ENCODE measurements around the gene TXNL4B.
A peak's percentile ranks its signal among the peaks of the same experiment; 100 is the strongest.

TXNL4B gene

DNA sequence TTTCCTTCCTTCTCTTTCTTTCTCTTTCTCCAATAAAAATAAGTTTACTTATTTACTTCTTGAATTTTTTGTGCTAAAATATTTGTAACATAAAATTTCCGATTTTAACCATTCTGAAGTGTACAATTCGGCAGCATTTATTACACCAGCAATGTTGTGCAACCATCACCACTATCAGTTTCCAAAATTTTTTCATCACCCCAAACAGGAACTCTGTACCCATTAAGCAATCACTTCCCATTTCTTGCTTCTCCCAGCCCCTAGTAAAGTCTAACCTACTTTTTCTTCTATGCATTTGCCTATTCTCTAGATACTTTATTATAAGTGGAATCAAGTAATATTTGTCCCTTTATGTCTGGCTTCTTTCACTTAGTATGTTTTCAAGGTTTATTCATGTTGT is 41.6 kb downstream of the TXNL4B start:
- no peak overlapping the region for H3K4me3 ChIP-seq (ENCODE audit: control insufficient read depth in 1 of 7, extremely low read depth in 1 of 7, insufficient read depth in 4 of 7, low read depth in 2 of 7, low read length in 6 of 7)
- H3K27ac ChIP-seq (ENCODE audit: insufficient read depth in 1 of 2, low read depth in 1 of 2, low read length in 2 of 2, poor library complexity in 1 of 2, severe bottlenecking in 2 of 2) = no peak overlapping the region
- WGBS (ENCODE audit: insufficient coverage) = 25% methylated on average over 1 of the region's 2 CpGs
- peak in 2 of 3 donors; percentile 9 to 21 for DNase-seq
- peaks cover 3 to 14% (median 6%) of the 10 kb centered on the region in 5 experiments for H3K9me3 ChIP-seq (ENCODE audit: control extremely low read depth in 1 of 5, control insufficient read depth in 4 of 5, insufficient read depth in 2 of 5, low read depth in 1 of 5, low read length in 4 of 5)
- ChIA-PET CTCF (no interaction called here), POLR2A (no interaction called here)
- H3K4me1 ChIP-seq (ENCODE audit: control extremely low read depth in 1 of 4, control insufficient read depth in 4 of 4, insufficient read depth in 4 of 4, low read length in 3 of 4) = peaks cover 0 to 22% (median 5%) of the 10 kb centered on the region in 4 experiments
- no peaks in the 10 kb centered on the region for H3K36me3 ChIP-seq (ENCODE audit: control insufficient read depth in 4 of 4, insufficient read depth in 4 of 4, low read length in 3 of 4)
- H3K27me3 ChIP-seq (replicated peaks in 2 of 5; ENCODE audit: control insufficient read depth in 4 of 5, insufficient read depth in 5 of 5, low read length in 4 of 5) = no peaks in the 10 kb centered on the region

DNA sequence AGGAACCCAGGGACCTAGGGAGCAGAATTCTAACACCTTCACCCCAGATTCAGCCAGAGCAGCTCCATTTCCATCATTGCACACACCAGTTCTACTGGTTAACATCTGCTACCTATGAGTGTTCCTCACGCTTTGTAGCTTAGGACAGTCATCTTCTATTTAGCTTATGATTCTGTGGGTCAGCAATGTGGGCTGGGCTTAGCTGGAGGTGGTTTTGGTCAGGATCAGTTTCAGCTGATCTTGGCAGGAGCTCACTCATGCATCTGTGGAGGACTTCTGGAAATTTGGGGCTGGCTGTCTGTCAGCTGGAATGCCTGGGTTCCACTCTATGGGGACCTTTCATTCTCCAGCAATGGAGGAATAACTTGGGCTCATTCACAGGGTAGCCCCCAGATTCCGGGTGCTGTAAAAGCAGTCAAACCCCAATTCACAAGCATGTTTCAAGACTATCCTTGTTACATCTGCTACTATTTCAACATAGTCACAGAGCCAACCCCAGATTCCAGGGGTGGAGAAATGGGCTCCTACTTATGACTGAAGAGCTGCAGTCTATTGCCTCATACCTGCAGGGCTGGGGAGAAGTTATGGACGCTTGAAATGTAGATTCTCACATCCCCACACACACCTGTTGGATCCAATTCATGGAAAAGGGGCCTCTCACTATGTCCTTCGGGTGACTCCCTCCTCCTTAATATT is 42.5 kb downstream of the TXNL4B start:
- ChIA-PET CTCF (no interaction called here), POLR2A (no interaction called here)
- no peaks in the 10 kb centered on the region for H3K36me3 ChIP-seq (ENCODE audit: control insufficient read depth in 4 of 4, insufficient read depth in 4 of 4, low read length in 3 of 4)
- H3K9me3 ChIP-seq (ENCODE audit: control extremely low read depth in 1 of 5, control insufficient read depth in 4 of 5, insufficient read depth in 2 of 5, low read depth in 1 of 5, low read length in 4 of 5) = peaks cover 3 to 14% (median 6%) of the 10 kb centered on the region in 5 experiments
- no peak overlapping the region for H3K27ac ChIP-seq (ENCODE audit: insufficient read depth in 1 of 2, low read depth in 1 of 2, low read length in 2 of 2, poor library complexity in 1 of 2, severe bottlenecking in 2 of 2)
- no peak for DNase-seq
- H3K4me1 ChIP-seq (ENCODE audit: control extremely low read depth in 1 of 4, control insufficient read depth in 4 of 4, insufficient read depth in 4 of 4, low read length in 3 of 4) = peaks cover 0 to 22% (median 5%) of the 10 kb centered on the region in 4 experiments
- H3K4me3 ChIP-seq (ENCODE audit: control insufficient read depth in 1 of 7, extremely low read depth in 1 of 7, insufficient read depth in 4 of 7, low read depth in 2 of 7, low read length in 6 of 7) = no peak overlapping the region
- H3K27me3 ChIP-seq (replicated peaks in 2 of 5; ENCODE audit: control insufficient read depth in 4 of 5, insufficient read depth in 5 of 5, low read length in 4 of 5) = no peaks in the 10 kb centered on the region
- WGBS (ENCODE audit: insufficient coverage) = 100% methylated on average over 1 of the region's 4 CpGs

DNA sequence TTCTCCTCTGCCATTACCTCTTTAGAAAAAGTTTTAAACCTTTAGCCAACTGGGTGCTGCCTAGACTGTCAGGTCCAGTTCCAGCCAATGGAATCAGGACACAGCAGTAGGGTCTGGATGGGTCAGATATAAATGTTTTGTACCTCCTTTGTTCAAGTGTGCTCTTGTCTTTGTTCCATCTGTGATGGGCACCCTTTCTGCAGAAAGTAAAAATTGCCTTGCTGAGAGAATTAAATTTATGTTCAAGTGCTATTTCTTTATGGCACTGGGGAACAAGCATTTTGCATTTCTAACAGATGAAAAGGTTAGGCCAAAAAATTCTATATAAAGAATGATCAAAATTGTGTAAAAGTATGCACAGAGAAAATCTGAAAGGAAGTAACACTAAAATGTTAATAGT is 44.3 kb downstream of the TXNL4B start:
- POLR2A ChIA-PET = no interaction called here

DNA sequence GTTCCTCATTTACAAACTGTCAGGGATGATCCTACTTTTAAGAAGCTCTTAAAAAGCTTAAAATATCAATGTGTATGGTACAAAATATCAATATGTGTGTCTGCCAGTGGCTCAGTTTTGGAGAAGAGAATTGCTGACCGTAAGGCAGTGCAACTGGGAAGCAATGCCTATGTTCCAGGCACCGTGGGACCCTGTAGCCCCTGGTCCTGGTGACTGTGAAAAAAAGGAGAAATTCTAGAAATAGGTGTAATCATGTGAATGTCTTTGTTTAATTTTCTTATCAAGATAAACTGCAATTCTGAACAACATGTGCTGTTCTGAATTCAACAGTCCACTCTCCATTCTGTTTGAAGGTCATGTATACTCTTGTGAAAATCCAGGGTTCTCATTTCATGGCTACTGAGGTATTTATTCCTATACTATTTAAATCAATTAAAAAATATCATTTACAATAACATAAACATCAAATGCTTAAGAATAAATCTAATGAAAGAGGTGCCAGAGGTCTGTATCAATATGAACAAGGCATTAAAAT is 48.5 kb downstream of the TXNL4B start:
- POLR2A ChIA-PET = no interaction called here
- H3K4me3 ChIP-seq (ENCODE audit: control insufficient read depth in 1 of 7, extremely low read depth in 1 of 7, insufficient read depth in 4 of 7, low read depth in 2 of 7, low read length in 6 of 7) = no peak overlapping the region
- CTCF ChIA-PET = no interaction called here
- H3K4me1 ChIP-seq (ENCODE audit: control extremely low read depth in 1 of 4, control insufficient read depth in 4 of 4, insufficient read depth in 4 of 4, low read length in 3 of 4) = peaks cover 3 to 23% (median 12%) of the 10 kb centered on the region in 4 experiments
- H3K27ac ChIP-seq (ENCODE audit: insufficient read depth in 1 of 2, low read depth in 1 of 2, low read length in 2 of 2, poor library complexity in 1 of 2, severe bottlenecking in 2 of 2) = no peak overlapping the region
- H3K9me3 ChIP-seq (ENCODE audit: control extremely low read depth in 1 of 5, control insufficient read depth in 4 of 5, insufficient read depth in 2 of 5, low read depth in 1 of 5, low read length in 4 of 5) = peaks cover 3 to 9% (median 6%) of the 10 kb centered on the region in 5 experiments
- no peaks in the 10 kb centered on the region for H3K27me3 ChIP-seq (replicated peaks in 2 of 5; ENCODE audit: control insufficient read depth in 4 of 5, insufficient read depth in 5 of 5, low read length in 4 of 5)
- 100% methylated on average over 1 of the region's 2 CpGs for WGBS (ENCODE audit: insufficient coverage)
- DNase-seq = no peak
- H3K36me3 ChIP-seq (ENCODE audit: control insufficient read depth in 4 of 4, insufficient read depth in 4 of 4, low read length in 3 of 4) = peaks cover 0 to 9% (median 0%) of the 10 kb centered on the region in 4 experiments

More for the DNA sequence above, 44.3 kb downstream of the TXNL4B start:
- H3K4me1 ChIP-seq (ENCODE audit: control extremely low read depth in 1 of 4, control insufficient read depth in 4 of 4, insufficient read depth in 4 of 4, low read length in 3 of 4) = peaks cover 0 to 27% (median 7%) of the 10 kb centered on the region in 4 experiments
- CTCF ChIA-PET = no interaction called here
- H3K27ac ChIP-seq (ENCODE audit: insufficient read depth in 1 of 2, low read depth in 1 of 2, low read length in 2 of 2, poor library complexity in 1 of 2, severe bottlenecking in 2 of 2) = no peak overlapping the region
- peaks cover 3 to 14% (median 6%) of the 10 kb centered on the region in 5 experiments for H3K9me3 ChIP-seq (ENCODE audit: control extremely low read depth in 1 of 5, control insufficient read depth in 4 of 5, insufficient read depth in 2 of 5, low read depth in 1 of 5, low read length in 4 of 5)
- no peak for DNase-seq
- no peaks in the 10 kb centered on the region for H3K27me3 ChIP-seq (replicated peaks in 2 of 5; ENCODE audit: control insufficient read depth in 4 of 5, insufficient read depth in 5 of 5, low read length in 4 of 5)
- no peaks in the 10 kb centered on the region for H3K36me3 ChIP-seq (ENCODE audit: control insufficient read depth in 4 of 4, insufficient read depth in 4 of 4, low read length in 3 of 4)
- no peak overlapping the region for H3K4me3 ChIP-seq (ENCODE audit: control insufficient read depth in 1 of 7, extremely low read depth in 1 of 7, insufficient read depth in 4 of 7, low read depth in 2 of 7, low read length in 6 of 7)

DNA sequence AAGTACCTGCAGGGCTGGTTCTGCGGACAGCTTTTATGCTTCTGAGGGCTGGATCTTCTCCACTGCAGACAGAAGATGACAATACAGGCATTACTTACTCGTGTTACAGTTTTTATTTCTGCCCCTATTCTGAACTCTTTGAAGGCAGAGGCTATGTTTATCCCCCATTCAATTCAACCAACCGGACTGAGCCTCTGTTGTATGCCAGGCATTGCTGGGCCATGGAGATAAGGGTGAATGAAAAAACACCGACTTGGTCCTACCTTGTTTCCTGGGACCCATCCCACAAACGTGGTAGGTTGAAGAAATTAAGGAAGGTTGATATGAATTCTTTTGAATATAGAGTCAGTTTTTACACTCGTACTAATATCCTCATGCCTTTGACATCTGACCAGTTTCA is 49.1 kb downstream of the TXNL4B start:
- POLR2A ChIA-PET = no interaction called here
- CTCF ChIA-PET = no interaction called here
- no peak overlapping the region for H3K27ac ChIP-seq (ENCODE audit: insufficient read depth in 1 of 2, low read depth in 1 of 2, low read length in 2 of 2, poor library complexity in 1 of 2, severe bottlenecking in 2 of 2)
- DNase-seq = no peak
- H3K4me3 ChIP-seq (ENCODE audit: control insufficient read depth in 1 of 7, extremely low read depth in 1 of 7, insufficient read depth in 4 of 7, low read depth in 2 of 7, low read length in 6 of 7) = no peak overlapping the region
- peaks cover 2 to 4% (median 3%) of the 10 kb centered on the region in 5 experiments for H3K9me3 ChIP-seq (ENCODE audit: control extremely low read depth in 1 of 5, control insufficient read depth in 4 of 5, insufficient read depth in 2 of 5, low read depth in 1 of 5, low read length in 4 of 5)
- H3K27me3 ChIP-seq (replicated peaks in 2 of 5; ENCODE audit: control insufficient read depth in 4 of 5, insufficient read depth in 5 of 5, low read length in 4 of 5) = no peaks in the 10 kb centered on the region
- H3K36me3 ChIP-seq (ENCODE audit: control insufficient read depth in 4 of 4, insufficient read depth in 4 of 4, low read length in 3 of 4) = peaks cover 0 to 9% (median 0%) of the 10 kb centered on the region in 4 experiments
- H3K4me1 ChIP-seq (ENCODE audit: control extremely low read depth in 1 of 4, control insufficient read depth in 4 of 4, insufficient read depth in 4 of 4, low read length in 3 of 4) = peaks cover 3 to 23% (median 12%) of the 10 kb centered on the region in 4 experiments
- WGBS (ENCODE audit: insufficient coverage) = 94% methylated on average over 3 of the region's 6 CpGs

DNA sequence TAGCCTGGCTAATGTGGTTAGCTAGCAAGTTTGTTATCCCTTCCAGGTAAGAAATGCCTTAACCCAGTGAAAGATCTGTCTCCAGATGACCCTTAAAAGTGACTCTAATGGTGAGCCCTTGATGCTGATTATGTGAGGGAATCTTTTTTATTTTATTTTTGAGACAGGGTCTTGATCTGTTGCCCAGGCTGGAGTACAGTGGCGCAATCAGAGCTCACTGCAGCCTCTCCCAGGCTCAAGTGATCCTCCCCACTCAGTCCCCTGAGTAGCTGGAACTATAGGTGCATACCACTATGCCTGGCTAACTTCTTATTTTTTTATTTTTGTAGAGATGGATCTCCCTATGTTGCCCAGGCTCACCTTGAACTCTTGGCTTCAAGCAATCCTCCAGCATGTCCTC is 49.9 kb downstream of the TXNL4B start:
- no peak for DNase-seq
- H3K27ac ChIP-seq (ENCODE audit: insufficient read depth in 1 of 2, low read depth in 1 of 2, low read length in 2 of 2, poor library complexity in 1 of 2, severe bottlenecking in 2 of 2) = no peak overlapping the region
- H3K4me3 ChIP-seq (ENCODE audit: control insufficient read depth in 1 of 7, extremely low read depth in 1 of 7, insufficient read depth in 4 of 7, low read depth in 2 of 7, low read length in 6 of 7) = no peak overlapping the region
- H3K9me3 ChIP-seq (ENCODE audit: control extremely low read depth in 1 of 5, control insufficient read depth in 4 of 5, insufficient read depth in 2 of 5, low read depth in 1 of 5, low read length in 4 of 5) = no peaks in the 10 kb centered on the region
- POLR2A ChIA-PET = no interaction called here
- peaks cover 3 to 23% (median 12%) of the 10 kb centered on the region in 4 experiments for H3K4me1 ChIP-seq (ENCODE audit: control extremely low read depth in 1 of 4, control insufficient read depth in 4 of 4, insufficient read depth in 4 of 4, low read length in 3 of 4)
- no peaks in the 10 kb centered on the region for H3K27me3 ChIP-seq (replicated peaks in 2 of 5; ENCODE audit: control insufficient read depth in 4 of 5, insufficient read depth in 5 of 5, low read length in 4 of 5)
- peaks cover 0 to 9% (median 0%) of the 10 kb centered on the region in 4 experiments for H3K36me3 ChIP-seq (ENCODE audit: control insufficient read depth in 4 of 4, insufficient read depth in 4 of 4, low read length in 3 of 4)
- CTCF ChIA-PET = no interaction called here
- WGBS (ENCODE audit: insufficient coverage) = 100% methylated on average over 1 of the region's 1 CpG

DNA sequence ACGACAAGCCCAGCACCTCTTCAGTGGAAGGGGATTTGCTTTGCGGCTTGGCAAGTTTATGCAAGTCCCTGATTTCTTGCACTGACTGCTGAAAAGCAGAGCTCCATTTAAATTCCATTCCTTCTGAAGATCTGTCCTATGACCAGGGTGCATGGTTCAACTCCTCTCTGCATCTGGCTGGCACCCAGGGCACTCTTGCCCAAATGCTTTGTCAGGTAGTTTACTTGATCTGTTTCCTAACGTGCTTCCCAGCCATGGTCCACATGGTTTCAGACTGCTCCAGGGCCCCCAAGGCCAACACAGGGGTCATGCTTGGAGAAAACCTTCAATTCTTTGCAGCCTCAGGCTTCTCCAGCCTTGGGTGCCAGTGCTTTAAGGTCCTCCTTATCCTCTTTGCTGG is 50.4 kb downstream of the TXNL4B start:
- 82% methylated on average over 3 of the region's 3 CpGs for WGBS (ENCODE audit: insufficient coverage)
- Histone ChIP-seq H3K27me3 (replicated peaks in 2 of 5; ENCODE audit: control insufficient read depth in 4 of 5, insufficient read depth in 5 of 5, low read length in 4 of 5) (no peaks in the 10 kb centered on the region), H3K4me3 (ENCODE audit: control insufficient read depth in 1 of 7, extremely low read depth in 1 of 7, insufficient read depth in 4 of 7, low read depth in 2 of 7, low read length in 6 of 7) (no peak overlapping the region), H3K4me1 (ENCODE audit: control extremely low read depth in 1 of 4, control insufficient read depth in 4 of 4, insufficient read depth in 4 of 4, low read length in 3 of 4) (peaks cover 3 to 23% (median 12%) of the 10 kb centered on the region in 4 experiments), H3K36me3 (ENCODE audit: control insufficient read depth in 4 of 4, insufficient read depth in 4 of 4, low read length in 3 of 4) (peaks cover 0 to 9% (median 0%) of the 10 kb centered on the region in 4 experiments), H3K27ac (ENCODE audit: insufficient read depth in 1 of 2, low read depth in 1 of 2, low read length in 2 of 2, poor library complexity in 1 of 2, severe bottlenecking in 2 of 2) (no peak overlapping the region), H3K9me3 (ENCODE audit: control extremely low read depth in 1 of 5, control insufficient read depth in 4 of 5, insufficient read depth in 2 of 5, low read depth in 1 of 5, low read length in 4 of 5) (no peaks in the 10 kb centered on the region)
- ChIA-PET CTCF (no interaction called here), POLR2A (no interaction called here)
- DNase-seq = no peak

Data from common myeloid progenitor, CD34-positive (primary cell).